ENCODE data around the gene CHD6. TPM values are rescaled to one million over a fixed set of nuclear protein-coding genes. Genes with fewer than 3 reads are reported as not detected.
A peak's percentile ranks its signal among the peaks of the same experiment; 100 is the strongest.

The CHD6 gene
- total RNA-seq, 4 donors from 2014 or later: 24.7 to 89.7 (median 36.6) TPM

DNA sequence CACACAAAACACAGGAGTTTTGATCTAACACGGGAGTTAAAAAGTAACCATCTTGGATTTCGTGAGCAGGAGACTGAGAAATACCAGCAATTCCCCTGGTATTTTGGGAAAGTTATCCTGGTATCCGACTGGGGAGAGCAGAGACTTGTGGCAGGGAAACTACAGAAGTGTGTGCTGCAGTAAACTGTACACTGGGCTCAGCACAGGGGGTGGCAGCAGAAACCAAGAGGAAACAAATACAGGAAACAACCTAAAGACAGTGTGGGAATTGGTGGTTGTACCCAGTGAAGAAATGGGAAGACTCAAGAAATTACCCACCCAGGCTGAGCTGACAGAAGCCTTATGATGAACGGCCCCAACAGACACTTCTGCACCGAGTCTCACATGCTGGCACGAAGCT lies 109.8 kb downstream of the CHD6 start:
- 63% methylated on average over 6 of the region's 6 CpGs for WGBS
- Histone ChIP-seq H3K4me1 (peaks cover 18% of the 10 kb centered on the region), H3K9me3 (no peaks in the 10 kb centered on the region), H3K27ac (peak overlapping the region; percentile 15), H3K36me3 (peaks cover 25% of the 10 kb centered on the region), H3K27me3 (no peaks in the 10 kb centered on the region), H3K4me3 (no peak overlapping the region)
- DNase-seq (ENCODE audit: low spot score in 2 of 2): no peak
- TF ChIP-seq EP300 (IDR thresholded peaks at IDR 0.05) (no peak), POLR2A (IDR thresholded peaks at IDR 0.05) (no peak), POLR2AphosphoS5 (IDR thresholded peaks at IDR 0.05) (no peak)
- TF ChIP-seq, protein P1, sequence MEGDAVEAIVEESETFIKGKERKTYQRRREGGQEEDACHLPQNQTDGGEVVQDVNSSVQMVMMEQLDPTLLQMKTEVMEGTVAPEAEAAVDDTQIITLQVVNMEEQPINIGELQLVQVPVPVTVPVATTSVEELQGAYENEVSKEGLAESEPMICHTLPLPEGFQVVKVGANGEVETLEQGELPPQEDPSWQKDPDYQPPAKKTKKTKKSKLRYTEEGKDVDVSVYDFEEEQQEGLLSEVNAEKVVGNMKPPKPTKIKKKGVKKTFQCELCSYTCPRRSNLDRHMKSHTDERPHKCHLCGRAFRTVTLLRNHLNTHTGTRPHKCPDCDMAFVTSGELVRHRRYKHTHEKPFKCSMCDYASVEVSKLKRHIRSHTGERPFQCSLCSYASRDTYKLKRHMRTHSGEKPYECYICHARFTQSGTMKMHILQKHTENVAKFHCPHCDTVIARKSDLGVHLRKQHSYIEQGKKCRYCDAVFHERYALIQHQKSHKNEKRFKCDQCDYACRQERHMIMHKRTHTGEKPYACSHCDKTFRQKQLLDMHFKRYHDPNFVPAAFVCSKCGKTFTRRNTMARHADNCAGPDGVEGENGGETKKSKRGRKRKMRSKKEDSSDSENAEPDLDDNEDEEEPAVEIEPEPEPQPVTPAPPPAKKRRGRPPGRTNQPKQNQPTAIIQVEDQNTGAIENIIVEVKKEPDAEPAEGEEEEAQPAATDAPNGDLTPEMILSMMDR (IDR thresholded peaks at IDR 0.05): no peak

DNA sequence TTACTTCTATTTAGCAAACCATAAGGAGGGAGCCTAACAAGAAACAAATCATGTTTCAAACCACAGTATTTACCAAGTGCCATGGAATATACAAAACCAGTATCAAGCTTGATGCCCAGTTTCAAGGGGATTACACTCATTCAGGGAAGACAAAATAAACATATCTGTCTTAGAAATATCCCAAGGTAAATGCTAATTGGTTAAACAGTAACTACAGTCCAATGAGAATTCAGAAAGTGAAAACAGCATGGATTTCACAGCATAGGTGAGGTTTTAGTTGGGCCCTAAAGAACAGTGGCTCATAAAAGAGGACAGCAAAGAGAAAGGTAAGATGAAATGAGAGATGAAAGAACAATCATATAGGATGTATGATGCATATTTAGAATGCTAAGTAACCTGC lies 110.3 kb downstream of the CHD6 start:
- Histone ChIP-seq H3K36me3 (peaks cover 22% of the 10 kb centered on the region), H3K9me3 (no peaks in the 10 kb centered on the region), H3K4me3 (no peak overlapping the region), H3K27me3 (no peaks in the 10 kb centered on the region), H3K27ac (no peak overlapping the region), H3K4me1 (peaks cover 18% of the 10 kb centered on the region)
- no peak for DNase-seq (ENCODE audit: low spot score in 2 of 2)
- no peak for TF ChIP-seq EP300 (IDR thresholded peaks at IDR 0.05)
- TF ChIP-seq, protein P1 (IDR thresholded peaks at IDR 0.05): no peak
- no peak for TF ChIP-seq POLR2A (IDR thresholded peaks at IDR 0.05)
- TF ChIP-seq POLR2AphosphoS5 (IDR thresholded peaks at IDR 0.05): no peak

DNA sequence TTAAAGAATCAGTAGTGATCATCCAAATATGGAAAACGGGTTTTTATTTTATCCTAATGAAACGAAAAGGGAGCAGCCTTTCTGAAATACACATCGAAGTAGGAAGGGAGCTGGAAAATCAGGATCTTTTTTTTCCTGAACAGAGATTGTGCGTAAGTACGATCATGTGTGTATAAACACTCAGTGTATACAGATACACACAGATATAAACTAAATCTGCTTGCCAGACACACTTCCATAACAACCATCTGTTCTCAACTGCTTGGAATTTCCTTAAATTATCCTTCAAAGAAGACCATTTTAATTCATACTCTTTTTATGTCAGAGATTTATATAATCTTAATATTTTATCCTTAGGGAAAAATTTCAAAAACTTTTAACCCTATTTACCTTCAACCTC lies 110.7 kb downstream of the CHD6 start:
- no peak overlapping the region for H3K27ac ChIP-seq
- peaks cover 18% of the 10 kb centered on the region for H3K36me3 ChIP-seq
- H3K4me1 ChIP-seq: peaks cover 18% of the 10 kb centered on the region
- 73% methylated on average over 5 of the region's 5 CpGs for WGBS
- H3K27me3 ChIP-seq: no peaks in the 10 kb centered on the region
- no peak for DNase-seq (ENCODE audit: low spot score in 2 of 2)
- no peak overlapping the region for H3K4me3 ChIP-seq
- TF ChIP-seq EP300 (IDR thresholded peaks at IDR 0.05) (no peak), POLR2AphosphoS5 (IDR thresholded peaks at IDR 0.05) (no peak), POLR2A (IDR thresholded peaks at IDR 0.05) (no peak)
- TF ChIP-seq, protein P1 (IDR thresholded peaks at IDR 0.05): no peak
- H3K9me3 ChIP-seq: no peaks in the 10 kb centered on the region

DNA sequence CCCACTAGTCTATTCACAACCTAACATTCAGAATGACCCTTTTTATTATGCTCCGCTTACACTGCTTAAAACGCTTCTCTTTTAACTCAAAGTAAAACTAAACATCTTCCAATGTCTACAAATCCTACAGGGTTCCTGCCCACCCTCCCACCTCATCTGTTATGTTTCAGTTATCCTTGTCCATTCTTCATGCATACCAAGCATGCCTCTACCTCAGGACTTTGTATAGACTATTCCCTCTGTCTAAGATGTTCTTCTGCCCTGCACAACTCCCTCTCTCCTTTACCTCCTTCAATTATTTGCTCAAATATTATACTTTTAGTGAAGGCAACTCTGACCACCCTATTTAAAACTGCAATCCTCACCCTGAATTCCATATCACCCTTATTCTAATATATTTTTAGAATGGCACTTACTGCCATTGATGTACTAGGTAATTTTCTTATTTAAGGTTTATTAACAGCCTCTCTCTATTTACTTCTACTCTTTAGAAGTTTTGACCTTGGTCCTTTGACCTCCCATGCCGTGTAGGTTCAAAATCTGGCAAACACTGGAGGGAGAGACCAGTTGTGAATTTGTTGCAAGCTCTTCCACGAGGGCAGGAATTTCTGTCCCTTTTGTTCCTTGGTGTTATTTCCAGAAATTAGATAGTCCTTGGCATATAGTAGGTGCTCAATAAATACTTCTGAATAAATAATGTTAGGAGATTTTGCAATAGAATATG lies 111.8 kb downstream of the CHD6 start:
- Histone ChIP-seq H3K4me3 (no peak overlapping the region), H3K27ac (no peak overlapping the region), H3K4me1 (peaks cover 15% of the 10 kb centered on the region), H3K9me3 (no peaks in the 10 kb centered on the region), H3K27me3 (no peaks in the 10 kb centered on the region), H3K36me3 (peaks cover 7% of the 10 kb centered on the region)
- no peak for DNase-seq (ENCODE audit: low spot score in 2 of 2)
- WGBS: 91% methylated on average over 4 of the region's 4 CpGs
- TF ChIP-seq POLR2AphosphoS5 (IDR thresholded peaks at IDR 0.05) (no peak), EP300 (IDR thresholded peaks at IDR 0.05) (no peak), POLR2A (IDR thresholded peaks at IDR 0.05) (no peak)
- TF ChIP-seq, protein P1 (IDR thresholded peaks at IDR 0.05): no peak

DNA sequence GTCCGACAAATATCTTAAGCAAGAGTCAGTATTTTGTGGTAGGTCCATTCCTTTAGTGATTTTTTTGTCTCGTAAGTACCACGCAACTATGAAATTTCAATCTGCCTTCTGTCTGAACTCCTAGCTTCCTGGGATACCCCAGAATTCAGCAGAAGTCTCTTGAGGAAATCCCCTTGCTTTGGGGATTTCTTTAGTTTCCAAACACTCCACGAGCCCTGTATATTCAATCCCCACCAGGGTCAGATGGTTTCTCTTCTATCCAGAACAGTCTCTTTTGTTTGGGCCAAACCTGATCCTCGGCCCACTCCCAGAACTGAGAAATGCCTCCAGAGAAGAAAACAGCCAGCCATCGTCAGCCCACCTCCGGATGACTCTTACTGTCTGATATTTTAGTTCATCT lies 113.0 kb downstream of the CHD6 start:
- H3K4me3 ChIP-seq: no peak overlapping the region
- no peaks in the 10 kb centered on the region for H3K9me3 ChIP-seq
- no peak for DNase-seq (ENCODE audit: low spot score in 2 of 2)
- H3K36me3 ChIP-seq: peaks cover 4% of the 10 kb centered on the region
- TF ChIP-seq EP300 (IDR thresholded peaks at IDR 0.05): no peak
- no peaks in the 10 kb centered on the region for H3K27me3 ChIP-seq
- peaks cover 14% of the 10 kb centered on the region for H3K4me1 ChIP-seq
- H3K27ac ChIP-seq: no peak overlapping the region
- WGBS: 92% methylated on average over 7 of the region's 7 CpGs

DNA sequence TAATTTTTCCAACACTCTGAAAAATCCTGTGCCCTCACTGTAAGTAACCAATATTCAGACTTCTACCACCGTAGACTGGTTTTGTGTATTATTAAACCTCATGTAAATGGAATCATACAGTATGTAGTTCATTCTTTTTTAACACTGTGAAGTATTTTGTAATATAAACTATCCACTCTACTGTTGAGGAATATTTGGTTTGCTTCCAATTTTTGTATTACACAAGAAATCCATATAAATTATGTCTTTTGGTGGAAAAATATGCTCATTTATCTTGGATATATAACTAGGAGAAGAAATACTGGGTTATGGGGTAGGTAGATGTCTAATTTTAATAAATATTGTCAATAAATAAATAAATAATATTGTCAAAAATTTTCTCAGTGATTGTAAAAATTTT lies 116.8 kb downstream of the CHD6 start:
- Histone ChIP-seq H3K27me3 (no peaks in the 10 kb centered on the region), H3K9me3 (no peaks in the 10 kb centered on the region), H3K27ac (no peak overlapping the region), H3K4me3 (no peak overlapping the region), H3K36me3 (peaks cover 20% of the 10 kb centered on the region), H3K4me1 (no peaks in the 10 kb centered on the region)
- WGBS: 90% methylated on average over 1 of the region's 1 CpG
- TF ChIP-seq POLR2AphosphoS5 (IDR thresholded peaks at IDR 0.05) (no peak), POLR2A (IDR thresholded peaks at IDR 0.05) (no peak), EP300 (IDR thresholded peaks at IDR 0.05) (no peak)
- TF ChIP-seq, protein P1 (IDR thresholded peaks at IDR 0.05): no peak
- no peak for DNase-seq (ENCODE audit: low spot score in 2 of 2)
